ENCODE results near the gene MSANTD2.

MSANTD2 gene

DNA sequence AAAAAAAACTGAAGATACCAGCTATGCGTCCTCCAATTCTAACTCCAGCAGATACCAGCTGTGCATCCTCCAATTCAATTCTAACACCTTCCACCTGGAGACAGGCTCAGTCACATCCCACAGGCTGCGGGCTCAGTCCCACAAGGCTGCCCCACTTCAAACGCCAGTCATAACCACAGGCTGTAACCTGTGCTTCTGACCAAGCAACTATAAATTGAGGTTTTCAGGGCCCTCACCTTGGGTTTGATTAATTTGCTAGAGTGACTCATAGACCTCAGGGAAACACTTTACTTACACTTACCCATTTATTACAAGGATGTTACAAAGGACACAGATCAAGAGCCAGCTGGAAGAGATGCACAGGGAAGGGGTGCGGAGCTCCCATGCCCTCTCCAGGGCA is 32.4 kb upstream of the MSANTD2 start:
- no peaks in the 10 kb centered on the region for H3K9me3 Mint-ChIP-seq (ENCODE audit: low read depth)
- H3K4me1 Mint-ChIP-seq (ENCODE audit: low read depth), result peaks cover 10% of the 10 kb centered on the region
- peaks cover 7% of the 10 kb centered on the region for H3K27me3 Mint-ChIP-seq
- no peak overlapping the region for H3K4me3 Mint-ChIP-seq
- H3K36me3 Mint-ChIP-seq, result no peaks in the 10 kb centered on the region
- no peak overlapping the region for H3K27ac Mint-ChIP-seq

DNA sequence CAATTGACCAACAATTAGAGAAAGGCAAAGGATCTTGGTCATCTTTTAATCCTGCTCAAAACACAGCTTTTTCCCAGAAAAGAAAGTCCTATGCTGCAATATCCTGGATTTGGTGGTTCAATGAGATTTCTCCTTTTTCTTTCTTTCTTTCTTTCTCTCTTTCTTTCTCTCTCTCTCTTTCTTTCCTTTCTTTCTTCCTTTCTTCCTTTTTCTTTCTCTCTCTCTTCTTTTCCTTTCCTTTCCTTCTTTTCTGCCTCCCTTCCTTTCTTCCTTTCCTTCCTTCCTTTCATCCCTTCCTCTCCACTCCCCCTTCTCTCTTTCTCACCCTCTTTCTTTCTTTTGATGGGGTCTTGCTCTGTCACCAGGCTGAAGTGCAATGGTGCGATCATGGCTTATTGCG is 31.7 kb upstream of the MSANTD2 start:
- H3K9me3 Mint-ChIP-seq (ENCODE audit: low read depth), result no peaks in the 10 kb centered on the region
- H3K4me1 Mint-ChIP-seq (ENCODE audit: low read depth), result peaks cover 6% of the 10 kb centered on the region
- H3K27ac Mint-ChIP-seq, result no peak overlapping the region
- H3K27me3 Mint-ChIP-seq, result peaks cover 7% of the 10 kb centered on the region
- peaks cover 3% of the 10 kb centered on the region for H3K36me3 Mint-ChIP-seq
- H3K4me3 Mint-ChIP-seq, result no peak overlapping the region

GRCh38 chr11:124830749-124831148 is 30.5 kb upstream of the MSANTD2 start:
- peaks cover 7% of the 10 kb centered on the region for H3K27me3 Mint-ChIP-seq
- no peak overlapping the region for H3K27ac Mint-ChIP-seq
- H3K36me3 Mint-ChIP-seq, result peaks cover 3% of the 10 kb centered on the region
- H3K9me3 Mint-ChIP-seq (ENCODE audit: low read depth), result no peaks in the 10 kb centered on the region
- H3K4me3 Mint-ChIP-seq, result no peak overlapping the region
- H3K4me1 Mint-ChIP-seq (ENCODE audit: low read depth), result no peaks in the 10 kb centered on the region

DNA sequence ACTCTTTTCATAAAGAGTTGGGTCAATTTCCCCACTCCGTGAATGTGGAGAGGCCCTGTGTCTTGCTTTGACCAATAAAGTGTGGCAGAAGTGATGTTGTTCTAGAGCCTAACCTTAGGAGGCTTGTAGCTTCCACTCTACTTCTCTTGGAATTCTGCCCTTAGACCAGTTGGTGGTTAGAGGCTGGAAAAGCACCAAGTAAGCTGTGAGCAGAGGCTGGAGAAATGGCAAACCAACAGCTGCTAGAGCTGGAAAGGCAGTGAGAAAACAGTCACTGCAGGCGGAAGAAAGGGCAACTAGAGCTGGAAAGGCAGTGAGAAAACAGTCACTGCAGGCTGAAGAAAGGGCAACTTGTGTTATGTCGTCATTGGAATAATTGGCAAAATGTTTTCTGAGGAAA is 29.8 kb upstream of the MSANTD2 start:
- H3K36me3 Mint-ChIP-seq, result peaks cover 3% of the 10 kb centered on the region

DNA sequence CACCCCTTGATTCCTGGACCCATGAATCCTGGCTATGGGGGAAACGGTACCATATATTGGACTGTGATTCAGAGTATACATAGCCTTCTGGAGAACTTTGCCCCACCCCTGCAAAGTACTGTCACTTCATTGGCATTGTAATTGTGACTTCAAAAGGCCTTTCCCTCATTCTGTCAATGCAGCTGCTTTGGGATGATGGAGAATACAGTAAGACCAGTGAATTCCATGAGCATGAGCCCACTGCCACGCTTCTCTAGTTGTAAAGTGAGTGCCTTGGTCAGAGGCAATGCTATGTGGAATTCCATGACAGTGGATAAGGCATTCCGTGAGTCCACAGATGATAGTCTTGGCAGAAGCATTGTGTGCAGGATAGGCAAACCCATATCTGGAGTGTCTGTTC is 25.7 kb upstream of the MSANTD2 start:
- no peaks in the 10 kb centered on the region for H3K9me3 Mint-ChIP-seq (ENCODE audit: low read depth)
- H3K4me3 Mint-ChIP-seq, result no peak overlapping the region
- H3K36me3 Mint-ChIP-seq, result peaks cover 3% of the 10 kb centered on the region
- H3K27me3 Mint-ChIP-seq, result peaks cover 10% of the 10 kb centered on the region
- H3K27ac Mint-ChIP-seq, result no peak overlapping the region
- H3K4me1 Mint-ChIP-seq (ENCODE audit: low read depth), result no peaks in the 10 kb centered on the region

More for the DNA sequence above, 29.8 kb upstream of the MSANTD2 start:
- H3K4me3 Mint-ChIP-seq, result no peak overlapping the region
- H3K27ac Mint-ChIP-seq, result no peak overlapping the region
- peaks cover 7% of the 10 kb centered on the region for H3K27me3 Mint-ChIP-seq
- no peaks in the 10 kb centered on the region for H3K4me1 Mint-ChIP-seq (ENCODE audit: low read depth)
- H3K9me3 Mint-ChIP-seq (ENCODE audit: low read depth), result no peaks in the 10 kb centered on the region

DNA sequence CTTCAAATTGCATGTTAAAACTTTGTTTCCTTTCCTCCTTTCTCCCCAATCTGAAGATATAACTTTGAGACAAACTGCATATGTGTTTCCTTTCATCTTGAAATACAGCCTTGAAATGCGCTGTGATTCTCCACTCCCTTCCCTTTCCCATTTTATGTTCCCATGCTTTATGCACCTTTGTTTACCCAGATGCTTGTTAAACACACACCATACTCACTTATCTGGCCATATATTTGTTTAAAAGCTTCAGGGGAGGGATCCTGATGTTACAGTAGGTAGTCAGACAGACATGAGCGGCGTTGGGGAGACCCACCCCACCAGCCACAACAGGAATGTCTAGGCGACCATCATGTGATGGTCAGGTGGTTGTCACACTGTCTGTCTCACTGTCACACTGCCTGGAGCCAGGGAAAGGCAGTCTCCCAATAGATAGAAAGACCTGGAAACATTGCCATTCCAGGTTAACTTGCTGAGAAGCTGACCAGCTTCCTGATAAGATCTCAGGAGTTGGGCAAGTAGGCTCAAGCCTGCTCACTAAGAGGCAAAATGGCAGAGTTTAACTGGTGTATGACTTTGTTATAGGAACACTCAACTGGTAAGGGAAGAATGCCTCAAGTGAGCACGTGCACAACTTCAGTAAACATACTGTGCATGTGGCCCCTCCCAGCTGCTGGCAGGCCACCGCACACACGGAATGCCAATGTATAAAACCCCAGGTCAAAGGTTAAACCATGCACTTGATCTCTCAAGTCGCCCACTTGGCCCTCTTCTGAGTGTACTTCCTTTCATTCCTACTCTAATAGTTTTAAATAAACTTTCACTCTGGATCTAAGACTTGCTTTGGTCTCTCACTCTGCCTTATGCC is 23.5 kb upstream of the MSANTD2 start:
- H3K4me3 Mint-ChIP-seq, result no peak overlapping the region
- no peaks in the 10 kb centered on the region for H3K9me3 Mint-ChIP-seq (ENCODE audit: low read depth)
- H3K4me1 Mint-ChIP-seq (ENCODE audit: low read depth), result no peaks in the 10 kb centered on the region
- peaks cover 12% of the 10 kb centered on the region for H3K27me3 Mint-ChIP-seq
- peaks cover 3% of the 10 kb centered on the region for H3K36me3 Mint-ChIP-seq
- H3K27ac Mint-ChIP-seq, result no peak overlapping the region

GRCh38 chr11:124821995-124822730 is 22.0 kb upstream of the MSANTD2 start:
- Mint-ChIP-seq H3K27ac (no peak overlapping the region), H3K4me3 (no peak overlapping the region), H3K4me1 (ENCODE audit: low read depth) (no peaks in the 10 kb centered on the region), H3K27me3 (peaks cover 19% of the 10 kb centered on the region), H3K36me3 (peaks cover 2% of the 10 kb centered on the region), H3K9me3 (ENCODE audit: low read depth) (no peaks in the 10 kb centered on the region)

- peaks cover 40% of the 10 kb centered on the region for H3K27me3 Mint-ChIP-seq
- no peak overlapping the region for H3K27ac Mint-ChIP-seq
Observed at GRCh38 chr11:124817036-124817435, 16.8 kb upstream of the MSANTD2 start.

DNA sequence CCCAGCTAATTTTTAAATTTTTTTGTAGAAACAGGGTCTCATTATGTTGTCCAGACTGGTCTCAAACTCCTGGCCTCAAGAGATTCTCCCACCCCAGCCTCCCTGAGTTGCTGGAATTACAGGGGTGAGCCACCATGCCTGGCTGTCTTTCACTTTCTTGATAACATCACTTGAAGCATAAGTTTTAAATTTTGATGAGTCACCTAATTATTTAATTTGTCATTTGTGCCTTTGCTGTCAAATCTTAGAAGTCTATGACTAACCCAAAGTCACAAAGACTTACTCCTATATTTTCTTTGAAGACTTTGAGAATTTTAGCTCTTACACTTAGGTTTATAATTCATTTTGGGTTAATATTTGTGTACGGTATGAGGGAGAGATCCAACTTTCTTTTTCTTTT is 14.5 kb upstream of the MSANTD2 start:
- Mint-ChIP-seq H3K27ac (no peak overlapping the region), H3K4me3 (no peak overlapping the region), H3K27me3 (peaks cover 40% of the 10 kb centered on the region), H3K36me3 (no peaks in the 10 kb centered on the region), H3K9me3 (ENCODE audit: low read depth) (no peaks in the 10 kb centered on the region), H3K4me1 (ENCODE audit: low read depth) (no peaks in the 10 kb centered on the region)

More at GRCh38 chr11:124817036-124817435, 16.8 kb upstream of the MSANTD2 start:
- Mint-ChIP-seq H3K4me3 (no peak overlapping the region), H3K36me3 (no peaks in the 10 kb centered on the region), H3K9me3 (ENCODE audit: low read depth) (no peaks in the 10 kb centered on the region), H3K4me1 (ENCODE audit: low read depth) (no peaks in the 10 kb centered on the region)

DNA sequence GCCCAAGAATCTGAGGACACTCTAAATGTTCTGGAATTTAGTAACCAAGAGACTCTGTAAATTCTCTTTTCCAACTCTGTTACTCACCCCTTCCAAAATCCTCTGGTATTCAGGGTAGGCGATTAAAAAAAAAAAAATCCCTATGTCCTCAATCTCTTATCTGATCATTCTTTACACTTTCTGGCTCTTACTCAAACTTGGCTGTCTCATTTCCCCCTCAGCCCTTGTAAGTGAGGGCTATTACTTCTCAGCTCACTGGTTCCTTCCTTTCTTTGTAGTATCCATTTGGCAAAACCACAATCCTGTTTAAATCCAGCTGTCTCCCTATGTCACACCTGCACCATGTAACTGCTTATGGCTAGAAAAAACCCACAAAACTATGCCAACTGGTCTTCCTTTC is 12.7 kb upstream of the MSANTD2 start:
- Mint-ChIP-seq H3K27me3 (peaks cover 34% of the 10 kb centered on the region), H3K4me1 (ENCODE audit: low read depth) (no peaks in the 10 kb centered on the region), H3K4me3 (no peak overlapping the region), H3K9me3 (ENCODE audit: low read depth) (no peaks in the 10 kb centered on the region), H3K27ac (no peak overlapping the region), H3K36me3 (no peaks in the 10 kb centered on the region)

DNA sequence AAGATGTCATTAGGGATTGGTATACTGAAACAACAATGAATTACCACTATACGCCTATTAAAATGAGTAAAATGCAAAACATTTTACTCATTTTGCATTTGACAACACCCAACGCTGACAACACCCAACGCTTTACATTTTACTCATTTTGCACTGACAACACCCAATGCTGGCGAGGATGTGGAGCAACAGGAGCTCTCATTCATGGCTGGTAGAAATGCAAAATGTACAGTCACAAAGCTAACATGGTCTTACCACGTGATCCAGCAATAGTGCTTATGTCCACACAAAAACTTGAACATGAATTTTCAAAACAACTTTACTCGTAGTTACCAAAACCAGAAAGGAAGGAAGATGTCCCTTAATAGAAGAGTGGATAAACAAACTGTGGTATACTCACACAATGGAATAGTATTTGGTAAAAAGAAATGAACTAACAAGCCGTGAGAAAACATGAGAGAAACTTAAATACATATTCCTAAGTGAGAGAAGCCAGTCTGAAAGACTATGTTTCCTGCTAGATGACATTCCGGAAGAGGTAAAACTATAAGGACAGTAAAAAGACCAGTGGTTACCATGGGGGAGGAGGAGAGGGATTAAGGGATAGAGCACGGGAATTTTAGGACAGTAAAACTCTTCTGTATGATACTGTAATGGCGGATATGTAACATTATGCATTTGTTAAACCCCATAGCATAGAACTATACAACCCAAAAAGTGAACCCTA is 11.4 kb upstream of the MSANTD2 start:
- Mint-ChIP-seq H3K9me3 (ENCODE audit: low read depth) (no peaks in the 10 kb centered on the region), H3K4me1 (ENCODE audit: low read depth) (no peaks in the 10 kb centered on the region), H3K27ac (no peak overlapping the region), H3K27me3 (peaks cover 25% of the 10 kb centered on the region), H3K36me3 (peaks cover 3% of the 10 kb centered on the region), H3K4me3 (no peak overlapping the region)

DNA sequence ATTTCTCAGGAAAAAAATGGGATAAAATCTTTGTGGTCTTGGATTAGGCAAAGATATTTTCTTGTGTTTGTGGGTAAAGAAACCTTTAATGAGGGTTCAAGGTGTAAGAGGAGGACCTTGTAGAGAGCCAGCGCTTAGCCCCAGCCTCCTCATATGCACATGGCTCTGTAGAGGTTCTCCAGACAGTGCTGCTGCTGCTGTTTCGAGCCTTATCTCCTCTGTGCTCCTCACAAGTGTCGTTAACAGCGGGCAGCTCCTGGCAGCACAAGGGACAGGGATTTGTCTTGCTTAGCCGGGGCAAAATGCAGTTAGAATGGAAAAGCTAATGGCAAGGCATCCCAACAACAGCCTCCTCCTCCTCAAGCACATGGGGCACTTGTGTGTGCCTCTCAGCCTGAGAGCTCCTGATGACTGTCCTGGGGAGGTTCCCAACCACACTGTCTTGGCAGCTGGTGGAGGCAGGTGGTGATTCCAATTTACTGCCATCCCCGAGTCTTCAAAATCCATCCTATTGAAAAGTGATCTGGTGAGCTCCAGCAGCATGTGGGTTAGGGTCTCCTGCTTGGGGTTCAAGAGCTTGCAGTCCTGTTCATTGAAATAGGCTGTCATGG is 7.6 kb upstream of the MSANTD2 start:
- Mint-ChIP-seq H3K4me3 (no peak overlapping the region), H3K9me3 (ENCODE audit: low read depth) (no peaks in the 10 kb centered on the region), H3K27me3 (peaks cover 6% of the 10 kb centered on the region), H3K36me3 (peaks cover 12% of the 10 kb centered on the region), H3K4me1 (ENCODE audit: low read depth) (no peaks in the 10 kb centered on the region), H3K27ac (no peak overlapping the region)

GRCh38 chr11:124807201-124807600 is 7.0 kb upstream of the MSANTD2 start:
- peaks cover under 1% of the 10 kb centered on the region for H3K27me3 Mint-ChIP-seq
- peaks cover 12% of the 10 kb centered on the region for H3K36me3 Mint-ChIP-seq
- H3K4me3 Mint-ChIP-seq, result no peak overlapping the region
- H3K27ac Mint-ChIP-seq, result no peak overlapping the region
- H3K4me1 Mint-ChIP-seq (ENCODE audit: low read depth), result no peaks in the 10 kb centered on the region
- no peaks in the 10 kb centered on the region for H3K9me3 Mint-ChIP-seq (ENCODE audit: low read depth)

DNA sequence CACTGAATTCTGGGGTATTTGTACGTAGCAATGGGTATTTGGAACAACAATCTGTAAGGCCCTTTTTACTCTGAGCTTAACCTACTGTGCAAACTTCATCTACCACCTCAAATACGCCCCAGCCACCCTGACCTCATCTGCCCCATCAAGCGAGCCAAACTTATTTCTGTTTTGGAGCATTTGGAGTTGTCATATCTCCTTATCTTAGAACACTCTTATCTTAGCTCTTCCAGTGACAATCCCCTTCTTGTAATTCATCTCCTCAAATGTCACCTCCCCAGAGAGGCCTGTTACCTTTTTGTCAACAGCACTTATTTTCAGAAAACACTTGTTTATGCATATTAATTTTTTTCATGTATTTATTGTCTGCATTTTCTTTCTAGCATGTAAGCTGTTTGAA is 4.7 kb upstream of the MSANTD2 start:
- Mint-ChIP-seq H3K4me3 (no peak overlapping the region), H3K27ac (no peak overlapping the region), H3K36me3 (peaks cover 14% of the 10 kb centered on the region), H3K9me3 (ENCODE audit: low read depth) (no peaks in the 10 kb centered on the region), H3K4me1 (ENCODE audit: low read depth) (peaks cover 10% of the 10 kb centered on the region), H3K27me3 (no peaks in the 10 kb centered on the region)

Data from activated naive CD8-positive, alpha-beta T cell (primary cell).